ENCODE data around the gene PLB1.

The PLB1 gene

GRCh38 chr2:28582595-28582994 lies 86.7 kb downstream of the PLB1 start:
- Histone ChIP-seq H4K20me1 (ENCODE audit: insufficient read depth, low read length) (no peaks in the 10 kb centered on the region), H3K4me1 (ENCODE audit: insufficient read depth, low read length, severe bottlenecking) (no peaks in the 10 kb centered on the region), H3K9ac (ENCODE audit: low read length) (no peak overlapping the region), H3K4me2 (ENCODE audit: low read length) (no peak overlapping the region), H3K36me3 (ENCODE audit: insufficient read depth, low read length) (no peaks in the 10 kb centered on the region), H3F3A (ENCODE audit: insufficient read depth, low read length) (no peaks in the 10 kb centered on the region), H3K9me3 (ENCODE audit: low read length) (no peaks in the 10 kb centered on the region), H3K27me3 (ENCODE audit: insufficient read depth, low read length) (no peaks in the 10 kb centered on the region), H3K27ac (ENCODE audit: low read depth, low read length, poor library complexity, severe bottlenecking) (no peak overlapping the region), H3K4me3 (ENCODE audit: low read depth, low read length, poor library complexity, severe bottlenecking) (no peak overlapping the region), H3K9me2 (ENCODE audit: low read depth, low read length) (no peaks in the 10 kb centered on the region), H2AFZ (ENCODE audit: low read length) (no peak overlapping the region), H3K79me2 (ENCODE audit: insufficient read depth, low read length) (no peaks in the 10 kb centered on the region)
- TF ChIP-seq EZH2 (IDR thresholded peaks at IDR 0.05; ENCODE audit: borderline replicate concordance, low read length): no peak
- TF ChIP-seq CTCF (IDR thresholded peaks at IDR 0.05; ENCODE audit: low read length): no peak

- H2AFZ ChIP-seq (ENCODE audit: low read length): no peak overlapping the region
- H3K36me3 ChIP-seq (ENCODE audit: insufficient read depth, low read length): no peaks in the 10 kb centered on the region
- H3K9me2 ChIP-seq (ENCODE audit: low read depth, low read length): no peaks in the 10 kb centered on the region
- no peaks in the 10 kb centered on the region for H4K20me1 ChIP-seq (ENCODE audit: insufficient read depth, low read length)
- H3K4me1 ChIP-seq (ENCODE audit: insufficient read depth, low read length, severe bottlenecking): no peaks in the 10 kb centered on the region
- H3K4me3 ChIP-seq (ENCODE audit: low read depth, low read length, poor library complexity, severe bottlenecking): no peak overlapping the region
- no peaks in the 10 kb centered on the region for H3F3A ChIP-seq (ENCODE audit: insufficient read depth, low read length)
- H3K27ac ChIP-seq (ENCODE audit: low read depth, low read length, poor library complexity, severe bottlenecking): no peak overlapping the region
- no peaks in the 10 kb centered on the region for H3K79me2 ChIP-seq (ENCODE audit: insufficient read depth, low read length)
- H3K4me2 ChIP-seq (ENCODE audit: low read length): no peak overlapping the region
- TF ChIP-seq EZH2 (IDR thresholded peaks at IDR 0.05; ENCODE audit: borderline replicate concordance, low read length): no peak
- TF ChIP-seq CTCF (IDR thresholded peaks at IDR 0.05; ENCODE audit: low read length): no peak
- H3K9ac ChIP-seq (ENCODE audit: low read length): no peak overlapping the region
- H3K27me3 ChIP-seq (ENCODE audit: insufficient read depth, low read length): no peaks in the 10 kb centered on the region
- H3K9me3 ChIP-seq (ENCODE audit: low read length): no peaks in the 10 kb centered on the region
Observed at GRCh38 chr2:28583899-28584553, 88.2 kb downstream of the PLB1 start.

GRCh38 chr2:28586867-28587266 lies 91.0 kb downstream of the PLB1 start:
- no peak overlapping the region for H3K27ac ChIP-seq (ENCODE audit: low read depth, low read length, poor library complexity, severe bottlenecking)
- no peak overlapping the region for H3K9ac ChIP-seq (ENCODE audit: low read length)
- H3K79me2 ChIP-seq (ENCODE audit: insufficient read depth, low read length): no peaks in the 10 kb centered on the region
- H3F3A ChIP-seq (ENCODE audit: insufficient read depth, low read length): no peaks in the 10 kb centered on the region
- no peak overlapping the region for H2AFZ ChIP-seq (ENCODE audit: low read length)
- H3K9me2 ChIP-seq (ENCODE audit: low read depth, low read length): no peaks in the 10 kb centered on the region
- no peaks in the 10 kb centered on the region for H4K20me1 ChIP-seq (ENCODE audit: insufficient read depth, low read length)
- H3K4me2 ChIP-seq (ENCODE audit: low read length): no peak overlapping the region
- no peak for TF ChIP-seq CTCF (IDR thresholded peaks at IDR 0.05; ENCODE audit: low read length)
- TF ChIP-seq EZH2 (IDR thresholded peaks at IDR 0.05; ENCODE audit: borderline replicate concordance, low read length): no peak
- no peaks in the 10 kb centered on the region for H3K4me1 ChIP-seq (ENCODE audit: insufficient read depth, low read length, severe bottlenecking)
- H3K36me3 ChIP-seq (ENCODE audit: insufficient read depth, low read length): no peaks in the 10 kb centered on the region
- H3K9me3 ChIP-seq (ENCODE audit: low read length): no peaks in the 10 kb centered on the region
- no peak overlapping the region for H3K4me3 ChIP-seq (ENCODE audit: low read depth, low read length, poor library complexity, severe bottlenecking)
- H3K27me3 ChIP-seq (ENCODE audit: insufficient read depth, low read length): no peaks in the 10 kb centered on the region

Measured in OCI-LY1 (cell line).